ENCODE data around the gene UBE2F. TPM values are rescaled to one million over a fixed set of nuclear protein-coding genes. Genes with fewer than 3 reads are reported as not detected.
"Not testable (repeated sequence)": the region's sequence is repeated elsewhere in the genome, so short reads cannot be mapped to it uniquely, and the experiment has no call there.

UBE2F gene
- polyA plus RNA-seq, 2 of the 4 experiments (the other 2 are of a cell fraction) = 49.7 to 81.1 TPM

- WGBS (ENCODE audit: missing lambda C conversion rate) = 96% methylated on average over 3 of the region's 3 CpGs
- ChIA-PET POLR2A (no interaction called here), CTCF (interaction anchor here (0.6 to 1.8 kb wide), 5 partner anchors 13 to 182 kb away, joined by 3 to 4 read pairs (median 3); no protein-coding TSS in a partner anchor)
- H3K4me1 ChIP-seq = no peaks in the 10 kb centered on the region
- H3K9me3 ChIP-seq = no peaks in the 10 kb centered on the region
- no peak overlapping the region for H3K4me3 ChIP-seq
- DNase-seq (ENCODE audit: low read depth in 1 of 2, low spot score in 1 of 2) = no peak
- ATAC-seq = no peak
- no peak overlapping the region for H3K27ac ChIP-seq
- TF ChIP-seq, protein P1, sequence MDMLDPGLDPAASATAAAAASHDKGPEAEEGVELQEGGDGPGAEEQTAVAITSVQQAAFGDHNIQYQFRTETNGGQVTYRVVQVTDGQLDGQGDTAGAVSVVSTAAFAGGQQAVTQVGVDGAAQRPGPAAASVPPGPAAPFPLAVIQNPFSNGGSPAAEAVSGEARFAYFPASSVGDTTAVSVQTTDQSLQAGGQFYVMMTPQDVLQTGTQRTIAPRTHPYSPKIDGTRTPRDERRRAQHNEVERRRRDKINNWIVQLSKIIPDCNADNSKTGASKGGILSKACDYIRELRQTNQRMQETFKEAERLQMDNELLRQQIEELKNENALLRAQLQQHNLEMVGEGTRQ (IDR thresholded peaks at IDR 0.05) = no peak
- TF ChIP-seq RAD21 (conservative IDR thresholded peaks at IDR 0.05 in 1 of 2, IDR thresholded peaks at IDR 0.05 in 1 of 2) (no peak), CHD4 (IDR thresholded peaks at IDR 0.05; ENCODE audit: borderline replicate concordance) (no peak), CBX2 (IDR thresholded peaks at IDR 0.05; ENCODE audit: borderline replicate concordance, low read depth) (no peak)
- no peak for FAIRE-seq
- H3K4me2 ChIP-seq = no peak overlapping the region
Observed at GRCh38 chr2:238029853-238030252, 63.0 kb downstream of the UBE2F start.

- WGBS (ENCODE audit: missing lambda C conversion rate) = 92% methylated on average over 8 of the region's 8 CpGs
- ChIA-PET CTCF (no interaction called here), POLR2A (no interaction called here)
- Histone ChIP-seq H3K4me2 (no peak overlapping the region), H3K4me3 (no peak overlapping the region), H3K27ac (no peak overlapping the region), H3K4me1 (no peaks in the 10 kb centered on the region), H3K9me3 (no peaks in the 10 kb centered on the region)
- TF ChIP-seq CHD4 (IDR thresholded peaks at IDR 0.05; ENCODE audit: borderline replicate concordance) (no peak), HOXB5 (CRISPR knock-in tag; IDR thresholded peaks at IDR 0.05) (no peak), HEYL (CRISPR knock-in tag; IDR thresholded peaks at IDR 0.05) (no peak)
- no peak for DNase-seq (ENCODE audit: low read depth in 1 of 2, low spot score in 1 of 2)
- FAIRE-seq = no peak
- ATAC-seq = peak; percentile 47 to 62; a peak in 4 of 6 replicates
Observed at GRCh38 chr2:238030422-238031155, 63.8 kb downstream of the UBE2F start.

- Histone ChIP-seq H3K9me3 (no peaks in the 10 kb centered on the region), H3K4me1 (no peaks in the 10 kb centered on the region), H3K4me3 (no peak overlapping the region), H3K27ac (no peak overlapping the region), H3K4me2 (no peak overlapping the region)
- 93% methylated on average over 4 of the region's 4 CpGs for WGBS (ENCODE audit: missing lambda C conversion rate)
- CTCF ChIA-PET = no interaction called here
- DNase-seq (ENCODE audit: low read depth in 1 of 2, low spot score in 1 of 2) = no peak
- no peak for FAIRE-seq
- TF ChIP-seq KDM1A (IDR thresholded peaks at IDR 0.05; ENCODE audit: low read depth) (no peak), ZFP36 (IDR thresholded peaks at IDR 0.05; ENCODE audit: borderline replicate concordance, partially characterized antibody) (no peak), RNF2 (IDR thresholded peaks at IDR 0.05; ENCODE audit: borderline replicate concordance, low read depth) (no peak), NFE2L2 (conservative IDR thresholded peaks at IDR 0.05; ENCODE audit: low read length) (no peak), HEYL (CRISPR knock-in tag; IDR thresholded peaks at IDR 0.05) (no peak), RCOR1 (IDR thresholded peaks at IDR 0.05; ENCODE audit: low read depth, low read length) (no peak)
- POLR2A ChIA-PET = no interaction called here
- no peak for ATAC-seq
Observed at GRCh38 chr2:238031751-238032150, 64.9 kb downstream of the UBE2F start.

DNA sequence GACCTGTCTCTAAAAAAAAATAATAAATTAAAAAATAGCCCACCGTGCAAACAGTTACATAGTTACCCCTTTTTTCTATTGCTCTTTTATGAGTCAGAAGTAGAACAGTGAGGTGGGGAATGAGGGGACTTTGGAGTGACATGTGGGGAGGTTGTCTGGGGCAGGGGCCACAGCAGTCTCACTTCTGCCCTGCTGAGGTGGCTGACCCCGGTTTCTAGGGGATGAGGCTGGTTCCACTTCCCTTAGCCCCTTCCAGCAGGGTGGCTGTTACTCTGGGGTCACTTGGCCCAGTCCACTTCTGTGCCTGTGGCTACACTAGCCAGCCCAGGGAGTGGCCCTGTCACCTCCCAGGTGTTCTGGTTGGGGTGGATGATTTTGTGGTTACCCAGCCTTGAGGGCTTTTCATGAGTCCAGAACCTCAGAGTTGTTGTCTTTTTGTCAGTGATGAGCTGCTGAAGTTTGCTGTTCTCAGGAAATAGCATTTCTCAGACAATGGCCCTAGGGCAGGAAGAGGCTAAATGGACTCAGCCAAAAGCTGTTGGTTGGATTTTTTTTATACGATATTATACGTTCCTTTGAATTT, 66.0 kb downstream of the UBE2F start:
- CTCF ChIA-PET = interaction anchor here (0.6 kb wide), 1 partner anchor 79 kb away, joined by 3 read pairs; no protein-coding TSS in a partner anchor
- H3K4me1 ChIP-seq = no peaks in the 10 kb centered on the region
- no peak overlapping the region for H3K4me3 ChIP-seq
- TF ChIP-seq NPAS2 (CRISPR knock-in tag; IDR thresholded peaks at IDR 0.05; ENCODE audit: borderline replicate concordance) (no peak), ZSCAN20 (CRISPR knock-in tag; IDR thresholded peaks at IDR 0.05) (no peak), HES2 (IDR thresholded peaks at IDR 0.05) (no peak), CBX2 (IDR thresholded peaks at IDR 0.05; ENCODE audit: borderline replicate concordance, low read depth) (no peak)
- no peak overlapping the region for H3K27ac ChIP-seq
- WGBS (ENCODE audit: missing lambda C conversion rate) = 68% methylated on average over 4 of the region's 4 CpGs
- no peak overlapping the region for H3K4me2 ChIP-seq
- DNase-seq (ENCODE audit: low read depth in 1 of 2, low spot score in 1 of 2) (no peak), ATAC-seq (no peak), FAIRE-seq (no peak)
- POLR2A ChIA-PET = interaction anchor here (0.8 kb wide), 1 partner anchor 28 kb away, joined by 3 read pairs; the partner anchor contains the start of gene SCLY
- no peaks in the 10 kb centered on the region for H3K9me3 ChIP-seq

DNA sequence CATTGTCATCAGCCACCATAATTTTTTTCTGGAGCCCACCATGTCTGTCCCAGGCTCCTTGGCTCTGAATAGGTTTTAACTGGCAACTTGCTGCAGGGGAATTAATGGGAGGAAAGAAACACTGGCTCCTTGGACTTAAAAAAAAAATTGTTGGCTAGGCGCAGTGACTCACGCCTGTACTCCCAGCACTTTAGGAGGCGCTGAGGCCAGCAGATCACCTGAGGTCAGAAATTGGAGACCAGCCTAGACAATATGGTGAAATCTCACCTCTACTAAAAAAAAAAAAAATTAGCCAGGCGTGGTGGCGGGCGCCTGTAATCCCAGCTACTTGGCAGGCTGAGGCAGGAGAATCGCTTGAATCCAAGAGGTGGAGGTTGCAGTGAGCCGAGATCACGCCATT, 67.2 kb downstream of the UBE2F start:
- WGBS (ENCODE audit: missing lambda C conversion rate) = 98% methylated on average over 9 of the region's 9 CpGs
- FAIRE-seq; H3K27ac ChIP-seq; H3K9me3 ChIP-seq; H3K4me3 ChIP-seq; H3K4me1 ChIP-seq; H3K4me2 ChIP-seq; DNase-seq (ENCODE audit: low read depth in 1 of 2, low spot score in 1 of 2); ATAC-seq; POLR2A ChIA-PET: not testable (repeated sequence)
- CTCF ChIA-PET = interaction anchor here (0.6 to 1.1 kb wide), 2 partner anchors 118 to 183 kb away, joined by 3 to 4 read pairs; no protein-coding TSS in a partner anchor

Measured in A549 (cell line).